GM18511 (cell line): ENCODE data around the gene RIPOR3.
"Not testable (repeated sequence)": the region's sequence is repeated elsewhere in the genome, so short reads cannot be mapped to it uniquely, and the experiment has no call there.

Experiments used
- ATAC-seq: cut with Tn5 transposase; IDR thresholded peaks from one replicate; pipeline ENCODE4 v1.9.1; 2021; ENCODE audit warnings: mild to moderate bottlenecking, moderate library complexity; ENCODE audit not compliant: unreplicated experiment

Gene RIPOR3

GRCh38 chr20:50724112-50724725, 32.9 kb upstream of the RIPOR3 start:
- no peak for ATAC-seq

- no peak for ATAC-seq
Observed at GRCh38 chr20:50723672-50724071, 32.3 kb upstream of the RIPOR3 start.

GRCh38 chr20:50722424-50723155, 31.2 kb upstream of the RIPOR3 start:
- no peak for ATAC-seq

GRCh38 chr20:50721881-50722281, 30.5 kb upstream of the RIPOR3 start:
- no peak for ATAC-seq

- no peak for ATAC-seq
Observed at GRCh38 chr20:50720582-50720981, 29.2 kb upstream of the RIPOR3 start.

- no peak for ATAC-seq
Observed at GRCh38 chr20:50720026-50720425, 28.7 kb upstream of the RIPOR3 start.

GRCh38 chr20:50719328-50719727, 28.0 kb upstream of the RIPOR3 start:
- ATAC-seq: no peak

GRCh38 chr20:50717974-50718761, 26.8 kb upstream of the RIPOR3 start:
- no peak for ATAC-seq

- no peak for ATAC-seq
Observed at GRCh38 chr20:50717312-50717711, 26.0 kb upstream of the RIPOR3 start.

- ATAC-seq: no peak
Observed at GRCh38 chr20:50716518-50716917, 25.2 kb upstream of the RIPOR3 start.

- ATAC-seq: no peak
Observed at GRCh38 chr20:50715694-50716093, 24.4 kb upstream of the RIPOR3 start.

GRCh38 chr20:50714426-50714825, 23.1 kb upstream of the RIPOR3 start:
- ATAC-seq: not testable (repeated sequence)

GRCh38 chr20:50713657-50714101, 22.3 kb upstream of the RIPOR3 start:
- no peak for ATAC-seq

- ATAC-seq: no peak
Observed at GRCh38 chr20:50712771-50713656, 21.7 kb upstream of the RIPOR3 start.

GRCh38 chr20:50711113-50711825, 19.9 kb upstream of the RIPOR3 start:
- no peak for ATAC-seq

GRCh38 chr20:50710492-50711063, 19.2 kb upstream of the RIPOR3 start:
- no peak for ATAC-seq

- ATAC-seq: no peak
Observed at GRCh38 chr20:50709636-50709973, 18.3 kb upstream of the RIPOR3 start.

- no peak for ATAC-seq
Observed at GRCh38 chr20:50708845-50709635, 17.7 kb upstream of the RIPOR3 start.

- no peak for ATAC-seq
Observed at GRCh38 chr20:50704971-50705370, 13.6 kb upstream of the RIPOR3 start.
